ENCODE data around the gene TNS3. TPM values are rescaled to one million over a fixed set of nuclear protein-coding genes. Genes with fewer than 3 reads are reported as not detected.

TNS3 gene
- total RNA-seq, 1 experiment from 2014 or later = 143 TPM

DNA sequence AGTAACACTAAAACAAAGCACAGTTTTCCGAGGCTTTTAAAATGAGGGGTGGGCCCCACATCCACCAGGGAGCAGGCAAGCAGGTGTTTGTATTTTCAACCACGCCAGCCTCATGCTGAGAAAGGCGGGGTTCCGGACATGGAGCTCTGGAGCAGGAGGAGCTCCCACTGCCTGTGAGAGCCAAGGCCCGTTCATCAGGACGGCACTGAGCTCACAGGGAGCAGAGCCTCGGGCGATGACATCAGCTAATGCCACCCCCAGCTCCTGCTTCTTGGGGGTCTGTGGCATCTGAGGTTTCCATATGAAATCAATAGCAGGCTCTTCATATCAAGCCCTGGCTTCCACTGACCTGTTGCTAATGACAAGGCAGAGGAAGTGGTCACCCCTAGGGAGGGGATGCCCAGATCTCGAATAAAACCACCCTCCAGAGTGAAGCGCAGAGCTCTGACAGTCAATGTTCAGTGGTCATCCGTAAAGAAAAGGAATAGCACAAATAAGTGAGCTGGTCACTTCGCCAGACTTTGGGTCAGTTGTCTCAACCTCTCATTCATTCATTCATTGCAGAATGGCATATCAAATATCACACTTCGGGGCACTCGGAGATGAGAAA lies 89.1 kb downstream of the TNS3 start:
- no peaks in the 10 kb centered on the region for H3K9me2 ChIP-seq (ENCODE audit: insufficient read depth)
- no peaks in the 10 kb centered on the region for H3K27me3 ChIP-seq (ENCODE audit: insufficient read depth, low read depth)
- H3K4me2 ChIP-seq = no peak overlapping the region
- H3K4me1 ChIP-seq (replicated peaks; ENCODE audit: insufficient read depth) = peaks cover 18% of the 10 kb centered on the region
- BruUV-seq (replicated peaks) = no TSS peak
- H4K20me1 ChIP-seq (ENCODE audit: insufficient read depth) = peaks cover 100% of the 10 kb centered on the region
- peaks cover 41% of the 10 kb centered on the region for H3F3A ChIP-seq (ENCODE audit: insufficient read depth, low read depth)
- H3K36me3 ChIP-seq (ENCODE audit: low read depth) = peaks cover 37% of the 10 kb centered on the region
- TF ChIP-seq EZH2 (IDR thresholded peaks at IDR 0.05; ENCODE audit: low read depth) = no peak
- TF ChIP-seq, protein P1, sequence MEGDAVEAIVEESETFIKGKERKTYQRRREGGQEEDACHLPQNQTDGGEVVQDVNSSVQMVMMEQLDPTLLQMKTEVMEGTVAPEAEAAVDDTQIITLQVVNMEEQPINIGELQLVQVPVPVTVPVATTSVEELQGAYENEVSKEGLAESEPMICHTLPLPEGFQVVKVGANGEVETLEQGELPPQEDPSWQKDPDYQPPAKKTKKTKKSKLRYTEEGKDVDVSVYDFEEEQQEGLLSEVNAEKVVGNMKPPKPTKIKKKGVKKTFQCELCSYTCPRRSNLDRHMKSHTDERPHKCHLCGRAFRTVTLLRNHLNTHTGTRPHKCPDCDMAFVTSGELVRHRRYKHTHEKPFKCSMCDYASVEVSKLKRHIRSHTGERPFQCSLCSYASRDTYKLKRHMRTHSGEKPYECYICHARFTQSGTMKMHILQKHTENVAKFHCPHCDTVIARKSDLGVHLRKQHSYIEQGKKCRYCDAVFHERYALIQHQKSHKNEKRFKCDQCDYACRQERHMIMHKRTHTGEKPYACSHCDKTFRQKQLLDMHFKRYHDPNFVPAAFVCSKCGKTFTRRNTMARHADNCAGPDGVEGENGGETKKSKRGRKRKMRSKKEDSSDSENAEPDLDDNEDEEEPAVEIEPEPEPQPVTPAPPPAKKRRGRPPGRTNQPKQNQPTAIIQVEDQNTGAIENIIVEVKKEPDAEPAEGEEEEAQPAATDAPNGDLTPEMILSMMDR (conservative IDR thresholded peaks at IDR 0.05) = no peak
- DNase-seq = no peak
- no peak overlapping the region for H3K27ac ChIP-seq
- no peak overlapping the region for H3K4me3 ChIP-seq
- no peak overlapping the region for H2AFZ ChIP-seq
- H3K9me3 ChIP-seq (ENCODE audit: insufficient read depth, low read depth) = no peaks in the 10 kb centered on the region
- peaks cover 100% of the 10 kb centered on the region for H3K79me2 ChIP-seq (ENCODE audit: low read depth)
- intact Hi-C loops (cut with micrococcal nuclease; ENCODE audit: unreplicated experiment) = no loop called here
- ChIA-PET POLR2A (ENCODE audit: unreplicated experiment) (interaction anchor here (0.6 kb wide), 1 partner anchor 36 kb away, joined by 5 read pairs; no protein-coding TSS in a partner anchor), CTCF (no interaction called here)

DNA sequence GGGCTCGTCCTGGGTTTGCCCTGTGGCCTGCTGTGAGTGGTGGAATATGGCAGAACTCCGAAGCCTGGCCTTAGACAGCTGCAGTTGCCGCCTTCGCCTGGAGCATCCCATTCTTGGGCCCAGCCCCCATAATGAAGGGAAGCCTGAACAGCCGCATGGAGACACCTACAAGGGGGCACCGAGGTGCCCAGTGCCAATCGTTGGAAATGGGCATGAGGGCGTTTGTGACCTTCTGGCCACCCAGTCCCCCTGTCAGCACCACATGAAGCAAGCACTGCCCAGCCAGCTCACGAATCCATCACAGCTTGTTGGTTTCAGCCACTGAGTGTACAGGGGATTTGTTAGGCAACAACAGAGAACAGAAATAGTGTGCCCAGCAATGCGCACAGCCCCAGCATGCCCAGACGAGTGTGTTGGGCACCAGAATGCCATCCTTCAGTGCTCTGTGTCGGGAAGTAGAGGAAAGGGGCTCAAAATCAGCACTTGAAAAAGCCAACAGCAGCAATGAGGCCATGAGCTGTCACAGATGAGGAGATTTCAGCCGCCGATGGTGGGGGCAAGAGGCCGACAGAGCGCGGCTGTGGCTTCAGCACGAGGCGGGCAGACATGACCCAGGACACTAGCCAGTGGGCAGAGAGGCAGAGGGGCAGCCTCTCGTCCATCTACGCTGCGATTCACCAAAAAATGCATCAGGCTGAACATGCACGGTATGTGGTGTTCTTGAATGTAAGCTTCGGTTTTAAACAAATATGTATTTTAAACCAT lies 91.2 kb downstream of the TNS3 start:
- H3K79me2 ChIP-seq (ENCODE audit: low read depth) = peaks cover 100% of the 10 kb centered on the region

DNA sequence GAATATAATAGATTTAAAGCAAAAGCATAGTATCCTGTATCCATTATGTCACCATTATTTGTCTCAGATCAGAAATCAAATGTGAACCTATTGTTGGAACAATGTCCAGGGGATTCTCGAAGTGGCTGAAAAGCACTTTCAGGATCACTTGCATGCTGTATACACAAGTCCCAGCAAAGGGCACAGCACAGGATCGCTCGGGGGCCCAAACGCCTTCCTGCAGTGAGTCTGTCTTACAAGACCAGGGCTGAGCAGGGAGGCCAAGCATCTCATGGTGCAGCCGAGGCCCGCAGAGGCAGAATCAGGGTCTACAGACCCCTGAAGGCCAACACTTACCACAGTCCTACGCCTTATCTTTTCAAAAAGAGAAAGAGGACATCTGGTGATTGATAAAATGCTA lies 92.3 kb downstream of the TNS3 start:
- peaks cover 100% of the 10 kb centered on the region for H3K79me2 ChIP-seq (ENCODE audit: low read depth)
- peaks cover 53% of the 10 kb centered on the region for H3F3A ChIP-seq (ENCODE audit: insufficient read depth, low read depth)
- H3K9me3 ChIP-seq (ENCODE audit: insufficient read depth, low read depth) = no peaks in the 10 kb centered on the region
- TF ChIP-seq, protein P1 (conservative IDR thresholded peaks at IDR 0.05) = no peak
- no peak for TF ChIP-seq EZH2 (IDR thresholded peaks at IDR 0.05; ENCODE audit: low read depth)
- H3K4me2 ChIP-seq = no peak overlapping the region
- intact Hi-C loops (cut with micrococcal nuclease; ENCODE audit: unreplicated experiment) = no loop called here
- ChIA-PET CTCF (no interaction called here), POLR2A (ENCODE audit: unreplicated experiment) (no interaction called here)
- no peak overlapping the region for H3K27ac ChIP-seq
- H3K27me3 ChIP-seq (ENCODE audit: insufficient read depth, low read depth) = no peaks in the 10 kb centered on the region
- no peak overlapping the region for H3K4me3 ChIP-seq
- DNase-seq = no peak
- H3K36me3 ChIP-seq (ENCODE audit: low read depth) = peaks cover 37% of the 10 kb centered on the region
- H4K20me1 ChIP-seq (ENCODE audit: insufficient read depth) = peaks cover 100% of the 10 kb centered on the region
- BruUV-seq (replicated peaks) = no TSS peak
- no peak overlapping the region for H2AFZ ChIP-seq
- H3K4me1 ChIP-seq (replicated peaks; ENCODE audit: insufficient read depth) = peaks cover 30% of the 10 kb centered on the region
- no peaks in the 10 kb centered on the region for H3K9me2 ChIP-seq (ENCODE audit: insufficient read depth)

More for the DNA sequence above, 91.2 kb downstream of the TNS3 start:
- Histone ChIP-seq H4K20me1 (ENCODE audit: insufficient read depth) (peaks cover 100% of the 10 kb centered on the region), H3K9me3 (ENCODE audit: insufficient read depth, low read depth) (no peaks in the 10 kb centered on the region), H3K4me2 (no peak overlapping the region), H3K9me2 (ENCODE audit: insufficient read depth) (no peaks in the 10 kb centered on the region), H3K27ac (no peak overlapping the region), H3K36me3 (ENCODE audit: low read depth) (peaks cover 37% of the 10 kb centered on the region), H3K27me3 (ENCODE audit: insufficient read depth, low read depth) (no peaks in the 10 kb centered on the region), H3F3A (ENCODE audit: insufficient read depth, low read depth) (peaks cover 52% of the 10 kb centered on the region), H2AFZ (no peak overlapping the region), H3K4me3 (no peak overlapping the region), H3K4me1 (replicated peaks; ENCODE audit: insufficient read depth) (peaks cover 29% of the 10 kb centered on the region)
- TF ChIP-seq, protein P1 (conservative IDR thresholded peaks at IDR 0.05) = no peak
- no peak for TF ChIP-seq EZH2 (IDR thresholded peaks at IDR 0.05; ENCODE audit: low read depth)
- BruUV-seq (replicated peaks) = no TSS peak
- DNase-seq = no peak
- intact Hi-C loops (cut with micrococcal nuclease; ENCODE audit: unreplicated experiment) = no loop called here
- POLR2A ChIA-PET (ENCODE audit: unreplicated experiment) = no interaction called here
- CTCF ChIA-PET = no interaction called here
